SU-DHL-6 (cell line): ENCODE results near the gene C19orf44.

Experiments
- H2AFZ ChIP-seq: fragments of 200-600 bp; sonication (generic); 2 replicates; pipeline ENCODE4 v1.6.1; 2014; ENCODE audit warnings: low read depth, mild to moderate bottlenecking, moderate library complexity, mixed read lengths, antibody characterized with exemption, low read length; ENCODE audit not compliant: severe bottlenecking
- H3F3A ChIP-seq: fragments of 200-600 bp; shearing (Covaris generic); 2 replicates; pipeline ENCODE4 v1.6.0; 2016; ENCODE audit warnings: antibody characterized with exemption, mild to moderate bottlenecking; ENCODE audit not compliant: insufficient read depth
- H3K27ac ChIP-seq: fragments of 200-600 bp; sonication (generic); 2 replicates; pipeline ENCODE4 v1.5.1; 2016; ENCODE audit warnings: low read depth, mild to moderate bottlenecking, low read length, moderate library complexity, mixed read lengths
- H3K27me3 ChIP-seq: fragments of 200-600 bp; sonication (generic), shearing (Covaris generic); 2 replicates; pipeline ENCODE4 v1.6.0; 2014; ENCODE audit warnings: mild to moderate bottlenecking, low read length
- H3K36me3 ChIP-seq: fragments of 200-600 bp; sonication (generic); 2 replicates; pipeline ENCODE4 v1.6.1; 2014; ENCODE audit warnings: mild to moderate bottlenecking, low read length, mixed read lengths
- H3K4me2 ChIP-seq: fragments of 300-600, 200-600 bp; shearing (Covaris generic), sonication (generic); 2 replicates; pipeline ENCODE4 v1.6.0; 2014; ENCODE audit warnings: low read length, low read depth, mild to moderate bottlenecking; ENCODE audit not compliant: poor library complexity, severe bottlenecking
- H3K4me3 ChIP-seq: fragments of 200-600 bp; sonication (generic); 2 replicates; pipeline ENCODE4 v1.5.1; 2014; ENCODE audit warnings: antibody characterized with exemption, low read length, mild to moderate bottlenecking, mixed read lengths; ENCODE audit not compliant: insufficient read depth, poor library complexity, severe bottlenecking
- H3K79me2 ChIP-seq: fragments of 200-600 bp; sonication (generic); 2 replicates; pipeline ENCODE4 v1.6.1; 2014; ENCODE audit warnings: mild to moderate bottlenecking, low read length, moderate library complexity; ENCODE audit not compliant: insufficient read depth
- H3K9ac ChIP-seq: fragments of 200-600 bp; sonication (generic); 2 replicates; pipeline ENCODE4 v1.7.0; 2014; ENCODE audit warnings: mild to moderate bottlenecking, low read length
- H3K9me2 ChIP-seq: fragments of 200-600 bp; sonication (generic); replicated peaks from 2 replicates; pipeline ENCODE4 v1.6.1; 2014; ENCODE audit warnings: low read length; ENCODE audit not compliant: insufficient read depth
- H3K9me3 ChIP-seq: fragments of 200-600 bp; sonication (generic); 2 replicates; pipeline ENCODE4 v1.6.1; 2014; ENCODE audit warnings: low read length, mixed read lengths; ENCODE audit not compliant: insufficient read depth
- H4K20me1 ChIP-seq: fragments of 200-600 bp; sonication (generic); 2 replicates; pipeline ENCODE4 v1.6.1; 2014; ENCODE audit warnings: low read depth, mild to moderate bottlenecking, antibody characterized with exemption, low read length, moderate library complexity, mixed read lengths
- CTCF ChIP-seq: fragments of 200-600 bp; sonication (generic); IDR thresholded peaks from one replicate; pipeline ENCODE4 v1.5.1; 2017; ENCODE audit warnings: antibody characterized with exemption, mild to moderate bottlenecking, low read length, moderate library complexity; ENCODE audit not compliant: insufficient read depth, poor library complexity, severe bottlenecking
- EZH2phosphoT487 ChIP-seq: fragments of 200-600 bp; sonication (generic), shearing (Covaris generic); conservative IDR thresholded peaks from 2 replicates; pipeline ENCODE4 v1.6.1; 2018; ENCODE audit warnings: mild to moderate bottlenecking, antibody characterized with exemption, low read length, moderate library complexity, mixed read lengths

C19orf44 gene

GRCh38 chr19:16514383-16515019 is 18.3 kb downstream of the C19orf44 start:
- no peak overlapping the region for H2AFZ ChIP-seq

GRCh38 chr19:16516381-16516780 is 20.2 kb downstream of the C19orf44 start:
- Histone ChIP-seq H4K20me1 (no peaks in the 10 kb centered on the region), H3K27me3 (no peaks in the 10 kb centered on the region), H3K9ac (no peak overlapping the region), H3K4me2 (no peak overlapping the region), H2AFZ (no peak overlapping the region), H3K27ac (no peak overlapping the region), H3K36me3 (peaks cover 4% of the 10 kb centered on the region; the same call in 1 of the 2 replicates), H3K9me3 (no peaks in the 10 kb centered on the region), H3K9me2 (no peaks in the 10 kb centered on the region), H3K79me2 (no peaks in the 10 kb centered on the region), H3K4me3 (no peak overlapping the region), H3F3A (peaks cover 11% of the 10 kb centered on the region)
- TF ChIP-seq EZH2phosphoT487, result no peak
- no peak for TF ChIP-seq CTCF

More at GRCh38 chr19:16514383-16515019, 18.3 kb downstream of the C19orf44 start:
- H3K27ac ChIP-seq, result no peak overlapping the region
- H3K4me3 ChIP-seq, result no peak overlapping the region
- no peak overlapping the region for H3K4me2 ChIP-seq
- no peaks in the 10 kb centered on the region for H3K79me2 ChIP-seq
- H3K9me2 ChIP-seq, result no peaks in the 10 kb centered on the region
- H3F3A ChIP-seq, result peaks cover 11% of the 10 kb centered on the region
- peaks cover 4% of the 10 kb centered on the region; the same call in 1 of the 2 replicates for H3K36me3 ChIP-seq
- TF ChIP-seq CTCF, result no peak
- TF ChIP-seq EZH2phosphoT487, result no peak
- no peaks in the 10 kb centered on the region for H3K9me3 ChIP-seq
- no peak overlapping the region for H3K9ac ChIP-seq
- no peaks in the 10 kb centered on the region for H4K20me1 ChIP-seq
- no peaks in the 10 kb centered on the region for H3K27me3 ChIP-seq

GRCh38 chr19:16516923-16517610 is 20.9 kb downstream of the C19orf44 start:
- Histone ChIP-seq H3K9ac (no peak overlapping the region), H3K9me3 (no peaks in the 10 kb centered on the region), H3F3A (peaks cover 11% of the 10 kb centered on the region), H2AFZ (no peak overlapping the region), H3K36me3 (peaks cover 4% of the 10 kb centered on the region; the same call in 1 of the 2 replicates), H3K27me3 (no peaks in the 10 kb centered on the region), H3K27ac (no peak overlapping the region), H3K79me2 (no peaks in the 10 kb centered on the region), H4K20me1 (no peaks in the 10 kb centered on the region), H3K9me2 (no peaks in the 10 kb centered on the region), H3K4me3 (no peak overlapping the region), H3K4me2 (no peak overlapping the region)
- TF ChIP-seq EZH2phosphoT487, result no peak
- no peak for TF ChIP-seq CTCF
